Activated CD4-positive, alpha-beta T cell treated with anti-CD3 and anti-CD28 coated beads for 48 hours (primary cell): ENCODE data around the gene KNDC1.
"Not testable (repeated sequence)": the region's sequence is repeated elsewhere in the genome, so short reads cannot be mapped to it uniquely, and the experiment has no call there.

Experiments
- DNase-seq: peaks from one replicate; pipeline ENCODE4 v3.0.0-alpha.2; 2020

Gene KNDC1

DNA sequence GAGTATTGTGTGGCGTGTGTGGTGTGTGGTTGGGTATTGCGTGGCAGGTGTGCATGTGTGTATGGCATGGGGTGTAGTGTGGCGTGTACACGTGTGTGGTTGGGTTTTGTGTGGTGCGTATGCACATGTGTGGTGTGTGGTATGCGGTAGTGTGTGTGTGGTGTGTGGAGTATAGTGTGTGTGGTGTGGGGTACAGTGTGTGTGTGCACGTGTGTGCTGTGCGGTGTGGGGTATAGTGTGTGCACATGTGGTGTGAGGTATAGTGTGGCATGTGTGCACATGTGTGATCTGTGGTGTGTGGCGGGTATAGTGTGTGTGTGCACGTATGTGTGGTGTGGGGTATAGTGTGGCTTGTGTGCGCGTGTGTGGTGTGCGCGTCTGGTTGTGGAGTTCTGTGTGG, 49.1 kb downstream of the KNDC1 start:
- DNase-seq, result no peak

DNA sequence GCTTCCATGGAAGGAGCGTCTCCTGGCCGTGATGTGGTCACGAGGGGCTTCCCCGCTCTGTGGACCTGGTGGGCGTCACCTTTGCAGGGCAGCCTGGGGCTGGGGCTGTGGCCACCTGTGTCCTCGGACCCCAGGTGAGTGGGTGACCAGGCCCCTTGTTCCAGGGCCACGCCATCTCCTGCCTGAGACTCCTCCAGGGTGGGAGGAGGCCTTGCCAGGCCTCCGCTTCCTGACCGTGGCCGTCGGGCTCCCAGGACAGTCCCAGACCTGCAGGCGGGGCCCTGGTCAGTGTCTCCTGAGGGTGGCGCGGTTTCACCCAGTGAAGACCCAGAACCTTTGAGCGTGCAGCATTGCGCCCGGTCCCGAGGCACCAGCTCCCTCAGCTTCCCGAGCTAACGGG, 49.6 kb downstream of the KNDC1 start:
- DNase-seq, result no peak

DNA sequence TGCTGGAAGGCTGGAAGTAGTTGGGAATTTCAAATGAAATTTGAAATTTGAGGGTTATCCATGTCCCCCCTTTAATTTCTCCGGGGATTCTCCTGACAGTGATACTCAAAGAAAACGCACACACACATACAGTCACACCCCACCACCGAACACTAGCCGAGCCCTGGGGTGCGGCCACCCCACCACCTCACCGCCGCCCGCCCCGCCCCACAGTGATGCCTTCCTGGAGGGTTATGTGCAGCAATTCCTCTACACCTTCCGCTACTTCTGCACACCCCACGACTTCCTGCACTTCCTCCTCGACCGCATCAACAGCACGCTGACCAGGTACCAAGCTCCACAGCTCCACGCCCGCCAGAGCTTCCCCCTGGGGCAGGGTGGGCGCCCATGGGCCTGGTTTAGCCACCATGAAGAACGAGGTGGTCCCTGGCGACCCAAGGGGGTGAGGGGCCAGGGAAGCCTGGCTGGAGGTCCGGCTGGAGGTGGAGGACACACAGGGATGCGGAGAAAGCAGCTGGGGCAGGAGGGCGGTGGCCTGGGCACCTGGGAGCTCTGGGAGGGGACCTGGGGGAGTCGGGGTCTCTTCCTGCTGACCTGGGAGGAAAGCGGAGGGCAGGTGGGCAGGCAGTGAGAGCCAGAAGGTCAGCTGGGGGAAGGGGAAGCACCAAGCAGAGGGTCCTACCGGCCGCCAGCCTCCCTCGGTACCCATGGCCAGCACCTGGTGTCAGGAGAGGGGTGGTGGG, 50.5 kb downstream of the KNDC1 start:
- no peak for DNase-seq

DNA sequence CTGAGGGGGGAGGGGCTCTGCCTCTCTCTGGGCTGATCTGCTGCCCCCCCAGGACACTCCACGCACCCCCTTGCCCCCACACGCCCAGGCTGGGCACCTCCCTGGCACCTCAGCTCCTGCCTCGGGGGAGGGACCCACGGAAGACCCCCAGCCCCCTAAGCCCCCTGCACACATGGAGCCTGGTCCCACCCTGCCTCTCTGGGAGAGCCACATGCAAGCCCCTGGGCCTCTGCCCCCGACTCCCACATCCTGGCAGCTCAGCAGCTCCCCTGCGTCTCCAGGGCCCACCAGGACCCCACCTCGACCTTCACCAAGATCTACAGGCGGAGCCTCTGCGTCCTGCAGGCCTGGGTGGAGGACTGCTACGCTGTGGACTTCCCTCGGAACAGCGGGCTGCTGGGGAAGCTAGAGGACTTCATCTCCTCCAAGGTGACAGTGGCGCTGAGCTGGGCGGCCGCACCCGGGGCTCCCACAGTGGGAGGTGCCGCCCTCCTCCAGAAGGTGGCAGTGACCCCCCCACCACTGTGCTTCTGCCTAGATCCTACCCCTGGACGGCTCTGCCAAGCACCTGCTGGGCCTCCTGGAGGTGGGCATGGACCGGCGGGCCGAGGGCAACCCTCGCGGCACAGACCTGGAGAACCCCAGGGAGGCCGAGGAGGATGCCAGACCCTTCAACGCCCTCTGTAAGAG, 51.3 kb downstream of the KNDC1 start:
- no peak for DNase-seq

DNA sequence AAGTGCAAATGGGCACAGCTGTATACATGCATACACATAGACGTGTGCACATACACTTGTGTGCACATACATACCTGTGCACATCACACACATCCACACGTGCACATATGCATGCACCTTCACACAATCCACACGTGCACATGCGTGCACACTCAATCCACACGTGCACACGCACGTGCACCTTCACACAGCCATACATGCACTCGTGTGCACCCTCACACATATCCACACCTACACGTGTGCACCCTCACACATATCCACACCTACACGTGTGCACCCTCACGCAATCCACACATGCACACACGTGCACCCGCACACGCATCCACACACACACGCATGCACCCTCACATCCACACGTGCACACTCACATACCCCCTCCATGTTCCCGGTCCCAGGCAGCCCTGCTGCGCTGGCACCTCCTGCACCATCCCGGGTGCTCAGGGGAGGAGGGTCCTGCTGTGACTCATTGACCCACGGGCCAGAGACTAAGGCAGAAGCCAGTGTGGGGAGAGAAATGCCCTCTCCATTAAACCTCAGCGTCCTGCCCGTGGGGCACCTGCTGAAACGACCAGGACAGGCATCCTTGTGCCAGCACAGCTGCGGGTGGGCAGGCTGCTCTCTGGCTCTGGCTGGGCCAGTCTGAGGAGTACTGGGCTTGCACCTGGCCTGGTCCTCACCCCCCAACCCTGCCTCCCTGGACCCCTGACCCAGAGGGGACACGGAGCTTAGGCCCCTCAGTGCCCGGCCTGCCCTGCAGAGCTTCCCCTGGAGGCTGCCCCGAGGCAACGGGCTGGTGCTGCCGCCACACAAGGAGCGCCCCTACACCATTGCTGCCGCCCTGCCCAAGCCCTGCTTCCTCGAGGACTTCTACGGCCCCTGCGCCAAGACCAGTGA, 52.2 kb downstream of the KNDC1 start:
- no peak for DNase-seq

DNA sequence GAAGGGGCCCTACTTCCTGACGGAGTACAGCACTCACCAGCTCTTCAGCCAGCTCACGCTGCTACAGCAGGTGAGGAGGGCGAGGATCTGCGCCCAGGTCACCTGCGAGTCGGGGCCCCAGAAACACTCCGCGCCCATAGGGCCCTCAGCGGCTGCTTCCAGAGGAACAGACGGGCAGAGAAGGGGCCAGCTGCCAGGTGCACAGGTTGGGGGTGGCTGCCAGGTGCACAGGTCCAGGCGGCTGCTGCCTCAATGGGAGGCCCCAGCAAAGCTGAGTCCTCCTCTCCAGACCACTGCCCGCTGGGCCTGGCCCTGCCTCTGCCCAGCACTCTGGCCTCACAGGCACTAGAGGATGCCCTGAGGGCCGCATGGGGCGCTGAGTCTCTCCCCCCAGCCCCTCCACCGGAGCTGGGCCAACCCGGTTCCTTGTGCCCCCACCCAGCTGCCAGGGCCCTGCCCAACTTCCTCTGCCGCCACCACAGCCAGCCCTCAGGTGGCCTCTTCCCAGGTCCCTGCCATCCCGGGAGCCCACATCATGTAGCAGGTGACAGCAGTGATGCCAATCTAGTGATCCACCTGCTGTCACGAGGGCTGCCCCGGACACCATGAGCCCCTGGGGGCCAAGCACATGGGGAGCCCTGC, 53.0 kb downstream of the KNDC1 start:
- DNase-seq, result no peak

DNA sequence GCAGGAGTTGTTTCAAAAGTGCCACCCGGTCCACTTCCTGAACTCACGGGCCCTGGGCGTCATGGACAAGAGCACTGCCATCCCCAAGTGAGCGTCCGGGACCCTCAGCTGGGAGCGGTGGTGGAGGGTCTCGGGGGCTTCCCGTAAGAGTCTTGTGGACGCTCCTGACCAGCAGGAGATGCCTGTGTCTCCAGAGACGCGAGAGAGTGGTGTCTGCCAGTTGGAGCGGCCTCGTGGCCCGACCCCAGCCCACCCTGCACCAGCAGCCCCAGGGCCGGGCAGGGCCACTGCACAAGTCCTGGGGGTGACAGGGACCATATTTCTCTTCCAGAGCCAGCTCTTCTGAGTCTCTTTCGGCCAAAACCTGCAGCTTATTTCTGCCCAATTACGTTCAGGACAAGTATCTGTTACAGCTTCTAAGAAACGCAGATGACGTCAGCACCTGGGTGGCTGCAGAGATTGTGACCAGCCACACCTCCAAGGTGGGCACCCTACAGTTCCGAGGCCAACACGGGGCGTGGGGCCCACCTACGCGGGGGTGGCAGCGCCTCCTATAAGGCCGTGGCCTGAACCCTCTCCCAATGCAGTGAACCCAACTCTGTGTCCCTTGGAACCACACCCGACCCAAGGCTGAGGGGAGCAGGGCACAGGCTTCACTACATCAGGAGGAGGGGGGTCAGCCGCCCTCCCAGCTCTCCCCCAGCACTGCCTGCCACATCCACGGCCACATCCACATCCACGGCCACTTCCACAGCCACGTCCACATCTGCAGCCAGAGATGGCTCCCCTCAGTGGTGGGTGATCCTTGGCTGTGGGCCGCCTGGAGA, 53.8 kb downstream of the KNDC1 start:
- no peak for DNase-seq

DNA sequence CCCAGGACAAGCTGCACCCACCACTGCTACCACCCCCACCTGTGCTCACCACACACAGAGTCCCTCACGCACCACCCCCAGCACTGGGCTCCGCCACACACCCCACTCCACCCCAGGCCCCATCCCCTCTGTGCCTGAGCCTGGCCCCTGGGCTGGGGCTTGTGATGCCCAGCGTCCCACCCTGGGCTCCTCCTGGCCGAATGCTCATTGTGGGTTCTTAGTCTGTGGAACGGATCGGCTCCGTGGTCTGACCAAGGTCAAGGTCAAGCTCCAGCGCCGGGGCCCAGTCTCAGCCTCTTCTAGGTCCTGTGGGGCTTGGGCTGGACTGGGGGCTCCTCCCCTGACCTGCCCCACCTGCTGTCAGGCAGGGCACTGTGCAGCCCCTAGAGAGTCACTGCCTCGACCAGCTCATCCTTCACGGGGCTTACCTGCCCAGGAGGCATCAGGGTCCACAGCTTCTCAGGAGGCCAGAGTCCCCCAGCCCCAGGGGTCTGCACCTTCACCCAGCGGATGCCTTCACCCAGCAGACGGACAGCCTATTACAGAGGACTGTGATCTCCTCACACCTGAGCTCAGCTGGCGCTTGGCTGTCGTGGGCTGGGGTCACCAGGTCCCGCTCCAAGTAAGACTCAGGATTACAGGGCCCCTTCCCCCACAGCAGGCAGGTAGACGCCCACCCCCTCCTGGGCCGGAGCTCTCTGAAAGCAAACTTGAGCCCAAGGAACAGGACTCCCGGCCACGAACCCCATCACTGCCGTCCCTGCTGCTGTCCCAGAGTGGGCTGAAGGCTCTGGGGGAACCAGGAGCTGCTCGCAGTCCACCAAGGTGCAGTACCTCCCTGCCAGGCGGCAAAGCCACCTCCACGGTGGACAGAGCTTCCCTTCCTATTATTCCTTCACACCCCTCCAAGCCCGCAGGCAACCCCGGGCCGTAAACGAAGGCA, 54.7 kb downstream of the KNDC1 start:
- DNase-seq, result no peak

DNA sequence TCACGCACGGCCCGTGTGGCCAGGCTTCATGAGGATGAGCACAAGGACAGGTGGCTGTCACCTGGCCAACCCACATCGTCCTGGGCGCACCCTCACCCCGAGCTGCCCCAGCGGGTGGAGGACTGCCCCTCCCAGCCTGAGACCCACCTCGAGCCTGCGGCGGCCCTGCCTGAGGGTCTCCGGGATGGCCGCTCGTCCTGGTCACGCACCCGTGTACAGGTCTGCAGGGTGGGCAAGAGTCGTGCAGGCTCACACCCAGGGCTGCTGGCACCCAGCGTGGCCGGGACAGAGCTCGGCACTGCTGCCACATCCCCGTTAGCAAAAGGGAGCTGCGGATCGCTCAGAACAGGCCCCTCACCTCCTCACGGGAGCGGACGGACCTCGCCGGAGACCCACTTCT, 55.6 kb downstream of the KNDC1 start:
- DNase-seq, result no peak

DNA sequence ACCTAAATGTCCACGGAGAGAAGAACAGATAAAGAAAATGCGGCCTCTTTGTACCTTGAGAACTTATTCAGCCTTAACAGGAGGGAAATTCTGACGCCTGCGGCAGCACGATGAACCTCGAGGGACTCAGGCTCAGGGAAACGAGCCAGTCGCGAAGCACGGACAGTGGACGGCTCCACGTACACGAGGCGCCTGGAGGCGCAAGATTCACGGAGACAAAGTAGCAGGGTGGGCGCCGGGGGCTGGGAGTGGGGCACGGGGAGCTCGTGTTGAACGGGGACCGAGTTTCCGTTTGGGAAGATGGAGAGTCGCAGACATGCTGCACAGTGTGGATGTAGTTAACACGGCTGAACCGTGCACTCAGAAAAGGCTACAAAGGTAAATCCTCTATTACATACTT, 56.8 kb downstream of the KNDC1 start:
- DNase-seq, result no peak

DNA sequence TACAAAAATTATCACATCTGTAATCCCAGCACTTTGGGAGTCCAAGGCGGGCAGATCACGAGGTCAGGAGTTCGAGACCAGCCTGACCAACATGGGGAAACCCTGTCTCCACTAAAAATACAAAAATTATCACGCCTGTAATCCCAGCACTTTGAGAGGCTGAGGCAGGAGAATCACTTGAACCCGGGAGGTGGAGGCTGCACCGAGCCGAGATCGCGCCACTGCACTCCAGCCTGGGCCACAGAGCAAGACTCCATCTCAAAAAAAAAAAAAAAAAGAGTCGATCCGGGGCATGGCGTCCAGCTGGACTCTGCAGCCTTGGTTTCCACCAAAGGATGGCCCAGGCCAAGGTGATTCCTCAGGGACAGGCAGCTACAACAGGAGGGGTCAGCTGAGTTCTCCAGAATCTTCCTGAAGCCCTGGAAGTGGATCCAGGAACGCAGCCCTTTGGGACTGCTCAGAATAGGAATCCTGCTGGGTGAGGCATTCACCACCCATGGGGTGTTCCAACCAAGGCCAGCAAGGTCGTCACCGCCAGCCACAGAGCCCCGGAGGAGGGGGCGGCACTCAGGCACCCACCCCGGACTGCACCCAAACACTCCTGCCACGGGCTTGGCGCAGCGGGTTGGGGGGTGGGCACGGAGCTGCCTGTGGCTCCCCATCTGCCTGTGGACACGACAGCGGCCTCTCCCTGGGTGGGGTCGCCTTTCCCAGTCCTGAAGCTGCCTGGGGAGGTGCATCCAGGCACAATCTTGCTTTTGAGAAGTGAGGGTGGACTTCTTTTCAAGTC, 58.0 kb downstream of the KNDC1 start:
- DNase-seq, result no peak

DNA sequence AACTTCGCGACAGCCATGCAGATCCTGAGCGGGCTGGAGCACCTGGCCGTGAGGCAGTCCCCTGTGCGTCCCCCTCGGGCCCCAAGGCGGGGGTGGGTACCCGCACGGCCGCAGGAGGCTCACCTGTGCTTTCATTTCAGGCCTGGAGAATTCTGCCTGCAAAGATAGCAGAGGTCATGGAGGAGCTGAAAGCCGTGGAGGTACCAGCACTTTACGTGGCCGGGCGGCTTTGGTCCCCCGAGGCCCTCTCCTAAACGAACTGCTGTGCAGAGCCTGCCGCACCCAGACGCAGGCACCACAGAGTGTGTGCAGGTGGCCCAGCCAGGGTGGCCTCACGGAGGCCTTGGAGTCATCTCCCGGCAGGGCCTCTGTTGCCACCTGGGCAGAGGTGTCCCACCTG, 58.9 kb downstream of the KNDC1 start:
- DNase-seq, result no peak

DNA sequence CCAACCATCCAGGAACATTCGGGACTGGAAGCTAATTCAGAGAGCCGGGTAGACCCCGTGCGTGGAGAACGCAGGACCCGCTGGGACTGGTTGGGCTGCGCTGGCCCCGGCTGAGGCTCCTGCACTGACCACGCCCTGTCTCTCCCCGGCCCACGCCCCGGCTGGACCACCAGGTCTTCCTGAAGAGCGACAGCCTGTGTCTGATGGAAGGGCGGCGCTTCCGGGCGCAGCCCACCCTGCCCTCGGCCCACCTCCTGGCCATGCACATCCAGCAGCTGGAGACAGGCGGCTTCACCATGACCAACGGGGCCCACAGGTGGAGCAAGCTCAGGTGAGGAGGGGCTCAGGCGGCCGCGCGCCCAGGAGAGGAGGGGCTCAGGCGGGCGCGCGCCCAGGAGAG, 59.8 kb downstream of the KNDC1 start:
- DNase-seq, result no peak

DNA sequence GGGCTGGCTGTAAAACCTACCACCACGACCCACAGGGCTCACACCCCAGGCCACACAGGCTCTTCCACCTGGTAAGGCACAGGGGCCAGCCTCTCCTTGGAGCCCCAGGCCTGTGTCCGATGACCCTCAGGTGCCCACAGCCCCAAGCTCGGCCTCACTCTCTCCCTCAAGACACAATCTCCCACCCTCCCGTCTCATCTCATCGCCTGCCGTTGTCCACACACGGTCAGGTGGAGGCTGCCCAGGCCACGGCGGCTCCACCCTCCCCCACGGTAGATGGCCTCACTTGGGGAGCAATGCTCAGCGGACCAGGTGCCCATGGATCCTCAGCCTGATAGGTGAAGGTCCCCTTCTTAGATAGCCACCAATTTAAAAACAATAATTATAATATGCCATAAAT, 61.3 kb downstream of the KNDC1 start:
- no peak for DNase-seq

DNA sequence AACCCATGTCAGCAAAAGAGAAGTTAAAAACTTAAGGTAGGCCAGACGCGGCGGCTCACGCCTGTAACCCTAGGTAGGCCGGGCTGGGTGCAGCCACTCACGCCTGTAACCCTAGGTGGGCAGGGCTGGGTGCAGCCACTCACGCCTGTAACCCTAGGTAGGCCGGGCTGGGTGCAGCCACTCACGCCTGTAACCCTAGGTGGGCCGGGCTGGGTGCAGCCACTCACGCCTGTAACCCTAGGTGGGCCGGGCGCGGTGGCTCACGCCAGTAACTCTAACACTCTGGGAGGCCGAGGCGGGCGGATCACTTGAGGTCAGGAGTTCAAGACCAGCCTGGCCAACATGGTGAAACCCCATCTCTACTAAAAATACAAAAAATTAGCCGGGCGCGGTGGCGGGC, 61.7 kb downstream of the KNDC1 start:
- not testable (repeated sequence) for DNase-seq

DNA sequence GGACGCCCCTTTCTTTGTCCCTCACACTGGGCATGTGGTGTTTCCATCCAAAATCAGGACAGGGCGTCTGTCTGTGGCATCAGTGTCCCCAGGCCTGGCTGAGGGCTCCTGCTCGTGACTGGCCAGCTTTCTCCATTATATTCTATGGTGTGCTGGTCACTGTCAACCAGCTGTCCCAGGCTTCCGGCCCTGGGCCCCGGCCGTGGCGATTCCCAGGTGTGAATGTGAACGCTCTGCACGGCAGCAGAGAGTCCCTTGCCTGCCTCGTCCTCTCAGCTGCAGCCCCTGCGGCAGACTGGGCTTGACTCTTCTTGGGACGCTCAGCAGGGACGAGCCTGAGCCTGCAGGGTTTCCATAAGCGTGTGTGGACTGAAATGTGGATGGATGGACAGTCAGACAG, 64.1 kb downstream of the KNDC1 start:
- no peak for DNase-seq

DNA sequence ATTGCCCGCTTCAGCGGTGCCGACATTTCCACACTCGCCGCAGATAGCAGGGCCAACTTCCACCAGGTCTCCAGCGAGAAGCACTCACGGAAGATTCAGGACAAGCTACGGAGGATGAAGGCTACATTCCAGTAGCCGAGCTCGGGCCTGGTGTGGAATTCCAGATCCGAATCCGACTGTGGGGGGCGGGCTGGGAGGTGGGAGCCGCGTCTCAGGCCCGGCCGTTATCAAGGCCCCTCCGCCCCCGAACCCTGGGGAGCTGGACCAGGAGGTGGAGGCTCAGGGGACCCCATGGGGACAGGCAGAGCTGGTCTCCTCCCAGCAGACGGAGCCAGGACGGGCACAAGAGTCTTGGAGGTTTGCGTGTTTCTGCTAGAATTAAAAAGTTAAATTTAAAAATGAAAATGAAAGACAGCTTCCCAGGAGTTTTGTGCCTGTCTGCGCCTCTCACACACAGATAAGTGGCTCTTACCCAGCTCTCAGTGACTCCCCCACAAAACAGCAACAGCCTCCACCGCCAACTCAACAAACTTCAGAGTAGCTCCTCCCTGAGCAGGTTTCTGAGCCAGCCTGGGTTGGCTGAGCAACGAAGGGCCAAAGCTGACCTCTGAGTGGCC, 64.8 kb downstream of the KNDC1 start:
- no peak for DNase-seq

DNA sequence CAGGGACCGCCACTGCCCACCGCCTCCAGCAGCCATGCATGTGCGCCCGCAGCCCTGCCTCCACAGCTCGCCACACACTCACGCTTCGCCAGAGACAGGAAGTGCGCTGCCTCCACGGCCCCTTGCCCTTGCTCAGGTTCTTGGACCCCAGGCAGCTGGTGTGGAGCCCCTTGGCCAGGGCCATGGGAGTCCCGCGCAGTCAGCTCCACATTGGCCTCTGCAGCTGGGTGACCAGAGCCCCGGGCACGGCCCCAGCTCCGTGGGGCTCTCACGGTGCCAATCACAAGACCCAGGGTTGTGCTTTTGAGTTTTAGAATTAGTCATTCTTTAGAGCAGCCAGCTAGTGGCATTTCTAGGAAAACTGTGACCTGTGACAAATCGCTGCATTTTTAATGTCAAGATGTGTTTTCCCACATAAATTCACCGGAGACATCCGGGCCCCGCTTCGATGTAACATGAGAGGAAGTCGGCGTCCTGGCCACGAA, 65.7 kb downstream of the KNDC1 start:
- no peak for DNase-seq

DNA sequence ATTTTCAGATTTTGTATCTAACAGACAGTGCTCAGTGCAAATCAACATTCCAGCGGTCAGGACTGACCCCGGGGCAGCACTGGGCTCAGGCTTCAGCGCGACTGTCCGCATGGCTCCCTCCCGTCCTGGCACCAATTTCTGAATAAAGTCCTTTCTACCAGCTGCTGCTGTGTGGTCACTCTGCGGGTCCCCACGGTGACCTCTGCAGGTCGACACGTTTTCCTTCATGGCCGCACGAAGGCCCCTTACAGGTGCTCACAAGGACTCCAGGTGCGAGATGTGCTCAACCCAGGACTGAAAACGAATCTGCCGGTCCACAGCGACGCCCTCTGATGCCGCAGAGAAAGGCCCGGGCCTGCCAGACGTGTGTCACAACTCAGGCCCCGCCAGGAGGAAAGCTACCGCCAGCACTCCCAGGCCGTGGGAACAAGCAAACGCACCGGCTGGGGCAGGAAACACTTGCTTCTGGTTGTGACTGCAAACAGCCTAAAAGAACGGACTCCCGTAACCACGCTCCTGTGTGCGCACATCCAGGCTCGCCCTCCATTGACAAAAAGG, 66.3 kb downstream of the KNDC1 start:
- DNase-seq, result no peak
